LoVo (cell line): ENCODE measurements around the gene CARMIL3.
A peak's percentile ranks its signal among the peaks of the same experiment; 100 is the strongest.

Experiments
- DNase-seq: peaks from one replicate; pipeline ENCODE4 v3.0.0-alpha.2; 2016; ENCODE audit warnings: low spot score

CARMIL3 gene

GRCh38 chr14:24062216-24062980 lies 10.6 kb downstream of the CARMIL3 start:
- DNase-seq: no peak

- DNase-seq: peak; percentile 6
Measured at GRCh38 chr14:24063263-24063836, 11.5 kb downstream of the CARMIL3 start.

GRCh38 chr14:24064091-24064795 lies 12.4 kb downstream of the CARMIL3 start:
- DNase-seq: no peak

- DNase-seq: no peak
Measured at GRCh38 chr14:24064856-24065255, 13.0 kb downstream of the CARMIL3 start.

- DNase-seq: no peak
Measured at GRCh38 chr14:24065408-24065807, 13.6 kb downstream of the CARMIL3 start.

- DNase-seq: no peak
Measured at GRCh38 chr14:24066496-24067132, 14.8 kb downstream of the CARMIL3 start.

GRCh38 chr14:24067133-24068082 lies 15.6 kb downstream of the CARMIL3 start:
- DNase-seq: no peak

GRCh38 chr14:24068711-24069410 lies 17.1 kb downstream of the CARMIL3 start:
- DNase-seq: no peak

- DNase-seq: no peak
Measured at GRCh38 chr14:24069411-24069735, 17.6 kb downstream of the CARMIL3 start.

- DNase-seq: no peak
Measured at GRCh38 chr14:24070285-24071143, 18.7 kb downstream of the CARMIL3 start.

GRCh38 chr14:24071144-24071697 lies 19.4 kb downstream of the CARMIL3 start, which contains the start of gene CPNE6:
TSS of gene CPNE6 (plus strand) at chr14:24071562. CDS start at chr14:24072937, 1,375 bp downstream.
- DNase-seq: no peak

- DNase-seq: no peak
Measured at GRCh38 chr14:24071836-24072430, 20.1 kb downstream of the CARMIL3 start.

GRCh38 chr14:24072436-24072835 lies 20.6 kb downstream of the CARMIL3 start:
- DNase-seq: no peak

- DNase-seq: no peak
Measured at GRCh38 chr14:24072881-24073877, 21.4 kb downstream of the CARMIL3 start.

GRCh38 chr14:24074625-24075484 lies 23.0 kb downstream of the CARMIL3 start:
- DNase-seq: no peak

- no peak for DNase-seq
Measured at GRCh38 chr14:24075485-24076301, 23.9 kb downstream of the CARMIL3 start.
